Pancreas (tissue), 10 donors: Measurements from ENCODE around the gene RPA3. TPM values are rescaled to one million over a fixed set of nuclear protein-coding genes. Genes with fewer than 3 reads are reported as not detected.
A peak's percentile ranks its signal among the peaks of the same experiment; 100 is the strongest.

ENCODE experiments used
- ATAC-seq, 4 donors: fragments of 200-7000 bp; cut with Tn5 transposase; one replicate each; pipeline versions ENCODE4 v1.8.0 to v1.9.1; 2020; ENCODE audit warnings: mild to moderate bottlenecking in 4 of 4, moderate library complexity in 4 of 4
- DNase-seq, 6 donors: peaks; one replicate each; pipeline ENCODE4 v3.0.0-alpha.2; 2020
- FAIRE-seq: peaks from 2 replicates; lab custom pipeline; 2012; peaks lifted over from hg19 to GRCh38; lab: Jason Lieb, UNC
- H3K27ac ChIP-seq, 4 donors: fragments of 200-600 bp; sonication (generic); 1 replicate in 3 of 4; 2 replicates in 1 of 4; pipeline versions ENCODE4 v1.5.0 to v1.8.0; 2020
- H3K27me3 ChIP-seq, 4 donors: fragments of 200-600 bp; one replicate each; pipeline ENCODE4 v1.8.0; 2021
- H3K36me3 ChIP-seq, 3 donors: fragments of 200-600 bp; sonication (generic) in 1 of 3; one replicate each; pipeline versions ENCODE4 v1.5.0 to v1.8.0; 2020 to 2021
- H3K4me1 ChIP-seq, 3 donors: fragments of 200-600 bp; one replicate each; pipeline ENCODE4 v1.8.0; 2021
- H3K4me3 ChIP-seq, 4 donors: fragments of 200-600 bp; sonication (generic) in 2 of 4; one replicate each; pipeline versions ENCODE4 v1.5.0 to v1.8.0; 2020 to 2021
- H3K9me3 ChIP-seq, 4 donors: fragments of 200-600 bp; one replicate each; pipeline ENCODE4 v1.8.0; 2021
- WGBS, 2 donors: extraction: QIAGEN DNeasy Blood & Tissue Kit; methylation state at CpG; one replicate each; pipeline ENCODE4 v1.1.7; 2013; 5-methylcytosine and 5-hydroxymethylcytosine counted together
- intact Hi-C, 3 donors: fragments of 100-400 bp; cut with DNase I; formaldehyde crosslinking; loops; one replicate each; pipeline versions ENCODE4 v1.11.1 to v1.14.2; 2022
- polyA plus RNA-seq, 2 donors: library from polyadenylated mRNA; stranded (reverse); fragments of 200-250 nt; gene quantifications; one replicate each; pipeline ENCODE4 v1.2.3, GENCODE V29; 2013
- total RNA-seq, 6 donors: library from RNA; stranded (reverse); fragmentation: NEBNext Ultra II Directional in 4 of 6; extraction: Animal tissue kit (Norgen Biotek cat#: 25700) in 4 of 6; gene quantifications; one replicate each; pipeline versions ENCODE4 v1.2.1 to v1.2.4, GENCODE V29; 2021 to 2023
- TF ChIP-seq, protein P1 (sequence below), 4 donors: fragments of 200-600 bp; sonication (generic) in 3 of 4; IDR thresholded peaks; one replicate each; pipeline versions ENCODE4 v1.5.0 to v1.8.0; 2021; ENCODE audit warnings: antibody characterized with exemption in 4 of 4
- donor health status: healthy with polysubstance abuse.
- donor health status: DM: no; HTN: no; CAD: no; lungs with moderate emphysema.
- donor health status: DM: no; HTN: no; CAD: no.
- donor health status: control.
- donor health status: control.
- donor health status: Bipolar disorder and iron deficiency.
- donor health status: DM: yes; HTN: yes; CAD: no.
- donor health status: DM: no; HTN: no; CAD: no.
- donor health status: DM: no; HTN: no; CAD: no.
- donor health status: DM: yes; HTN: yes; CAD: no.

The RPA3 gene
- total and polyA plus RNA-seq, 8 donors = 5.2 to 16.0 (median 10.0) TPM

DNA sequence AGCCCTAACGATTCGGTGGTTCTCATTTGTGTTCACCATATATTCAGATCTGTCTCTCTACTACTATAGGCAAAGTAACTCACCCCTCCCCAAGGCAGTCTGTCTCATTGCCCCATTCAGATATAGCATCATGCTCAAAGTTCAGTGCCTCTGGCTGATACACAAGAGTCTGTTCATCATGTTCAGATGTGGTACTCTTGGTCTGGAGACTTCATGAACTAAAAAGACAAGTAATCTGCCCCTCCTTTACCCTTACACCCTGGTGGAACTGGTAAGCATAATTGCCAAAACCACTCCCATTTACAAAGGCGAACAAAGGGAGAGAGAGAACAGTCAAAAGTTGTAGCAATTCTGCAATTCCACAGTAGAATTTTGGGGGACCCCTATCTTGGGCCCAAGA lies 47.9 kb downstream of the RPA3 start:
- no peaks in the 10 kb centered on the region for H3K27me3 ChIP-seq
- no peak overlapping the region for H3K4me3 ChIP-seq
- no peak for ATAC-seq
- TF ChIP-seq, protein P1, sequence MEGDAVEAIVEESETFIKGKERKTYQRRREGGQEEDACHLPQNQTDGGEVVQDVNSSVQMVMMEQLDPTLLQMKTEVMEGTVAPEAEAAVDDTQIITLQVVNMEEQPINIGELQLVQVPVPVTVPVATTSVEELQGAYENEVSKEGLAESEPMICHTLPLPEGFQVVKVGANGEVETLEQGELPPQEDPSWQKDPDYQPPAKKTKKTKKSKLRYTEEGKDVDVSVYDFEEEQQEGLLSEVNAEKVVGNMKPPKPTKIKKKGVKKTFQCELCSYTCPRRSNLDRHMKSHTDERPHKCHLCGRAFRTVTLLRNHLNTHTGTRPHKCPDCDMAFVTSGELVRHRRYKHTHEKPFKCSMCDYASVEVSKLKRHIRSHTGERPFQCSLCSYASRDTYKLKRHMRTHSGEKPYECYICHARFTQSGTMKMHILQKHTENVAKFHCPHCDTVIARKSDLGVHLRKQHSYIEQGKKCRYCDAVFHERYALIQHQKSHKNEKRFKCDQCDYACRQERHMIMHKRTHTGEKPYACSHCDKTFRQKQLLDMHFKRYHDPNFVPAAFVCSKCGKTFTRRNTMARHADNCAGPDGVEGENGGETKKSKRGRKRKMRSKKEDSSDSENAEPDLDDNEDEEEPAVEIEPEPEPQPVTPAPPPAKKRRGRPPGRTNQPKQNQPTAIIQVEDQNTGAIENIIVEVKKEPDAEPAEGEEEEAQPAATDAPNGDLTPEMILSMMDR (IDR thresholded peaks at IDR 0.05) = no peak
- no peak for DNase-seq
- no peak for FAIRE-seq
- WGBS, 2 donors = 92 to 95% methylated on average over 3 of the region's 3 CpGs
- H3K4me1 ChIP-seq = peaks cover 0 to 7% (median 3%) of the 10 kb centered on the region in 3 donors
- no peaks in the 10 kb centered on the region for H3K36me3 ChIP-seq
- H3K27ac ChIP-seq = no peak overlapping the region
- intact Hi-C loops = no loop called here
- H3K9me3 ChIP-seq = no peaks in the 10 kb centered on the region

DNA sequence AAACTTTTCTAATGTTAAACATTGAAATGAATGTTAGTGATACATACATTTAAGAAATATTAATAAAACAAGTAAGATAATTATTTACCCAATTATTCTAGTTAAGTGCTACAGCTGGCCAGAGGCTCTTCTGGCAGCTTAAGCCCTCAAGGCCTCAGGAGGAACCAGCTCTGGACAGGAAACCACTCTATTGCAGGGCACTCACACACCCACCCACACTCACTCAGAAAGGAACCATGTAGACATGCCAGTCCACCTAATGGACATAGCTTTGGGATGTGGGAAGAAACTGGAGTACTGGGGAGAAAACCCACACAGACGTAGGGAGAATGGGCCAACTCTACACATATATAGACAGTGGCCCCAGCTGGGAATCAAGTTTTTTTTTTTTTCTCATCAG lies 49.7 kb downstream of the RPA3 start:
- Histone ChIP-seq H3K36me3 (no peaks in the 10 kb centered on the region), H3K4me3 (no peak overlapping the region), H3K4me1 (peaks cover 0 to 16% (median 3%) of the 10 kb centered on the region in 3 donors), H3K27me3 (no peaks in the 10 kb centered on the region), H3K27ac (no peak overlapping the region), H3K9me3 (no peaks in the 10 kb centered on the region)
- WGBS, 2 donors = 98 to 100% methylated on average over 1 of the region's 1 CpG
- TF ChIP-seq, protein P1 (IDR thresholded peaks at IDR 0.05) = no peak
- FAIRE-seq (no peak), DNase-seq (no peak), ATAC-seq (peak in 1 of 4 donors; percentile 28)
- intact Hi-C loops = no loop called here

DNA sequence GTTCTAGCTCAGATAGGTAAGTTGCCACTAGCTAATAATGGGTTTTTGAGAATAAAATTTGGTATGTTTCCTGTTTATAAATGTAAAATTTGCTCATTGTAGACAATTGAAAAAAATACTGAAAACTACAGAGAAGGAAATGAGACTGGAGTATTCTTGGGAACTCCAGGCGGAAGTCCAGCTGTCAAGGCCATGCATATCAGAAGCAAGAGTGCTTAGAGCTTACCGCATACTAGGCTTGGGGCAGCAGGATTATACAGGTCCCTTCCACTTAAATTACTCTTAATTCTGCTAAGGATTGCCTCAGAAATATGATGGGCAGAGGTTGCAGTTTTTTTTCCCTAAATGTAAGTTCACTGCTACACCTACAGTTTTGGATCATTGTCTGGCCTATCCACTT lies 51.2 kb downstream of the RPA3 start:
- FAIRE-seq (no peak), ATAC-seq (peak; percentile 92 to 96 (median 94)), DNase-seq (peak in 4 of 6 donors; percentile 52 to 69 (median 60))
- Histone ChIP-seq H3K27me3 (no peaks in the 10 kb centered on the region), H3K4me3 (no peak overlapping the region), H3K36me3 (no peaks in the 10 kb centered on the region), H3K4me1 (peaks cover 0 to 18% (median 3%) of the 10 kb centered on the region in 3 donors), H3K27ac (peak overlapping the region in 2 of 4 donors; percentile 33 to 72), H3K9me3 (no peaks in the 10 kb centered on the region)
- TF ChIP-seq, protein P1 (IDR thresholded peaks at IDR 0.05) = no peak
- WGBS, 2 donors = 28 to 44% methylated on average over 2 of the region's 2 CpGs
- intact Hi-C loops = no loop called here

DNA sequence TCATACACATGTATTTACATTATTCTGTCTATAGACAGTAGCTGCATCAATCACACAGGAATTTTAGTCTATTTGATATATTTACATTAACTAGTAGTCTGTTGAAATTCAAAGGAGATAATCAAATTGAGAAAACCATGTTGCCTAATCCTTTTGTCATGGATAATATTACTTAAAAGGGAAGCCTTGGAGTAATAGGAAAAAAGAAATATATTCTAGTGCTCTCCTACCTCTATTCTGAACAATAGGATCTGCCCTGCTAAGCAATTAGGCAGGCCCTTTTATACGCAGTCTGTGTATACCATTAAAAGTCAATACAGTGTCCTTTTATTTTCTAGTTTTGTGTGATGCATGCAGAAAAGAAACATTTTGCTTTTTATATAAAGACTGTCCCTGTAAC lies 53.4 kb downstream of the RPA3 start:
- no peak for ATAC-seq
- Histone ChIP-seq H3K36me3 (no peaks in the 10 kb centered on the region), H3K4me1 (peaks cover 0 to 18% (median 3%) of the 10 kb centered on the region in 3 donors), H3K4me3 (no peak overlapping the region), H3K9me3 (no peaks in the 10 kb centered on the region), H3K27me3 (no peaks in the 10 kb centered on the region), H3K27ac (no peak overlapping the region)
- FAIRE-seq = no peak
- no peak for DNase-seq
- intact Hi-C loops = no loop called here
- 86 to 94% methylated on average over 1 of the region's 1 CpG for WGBS, 2 donors
- TF ChIP-seq, protein P1 (IDR thresholded peaks at IDR 0.05) = no peak

DNA sequence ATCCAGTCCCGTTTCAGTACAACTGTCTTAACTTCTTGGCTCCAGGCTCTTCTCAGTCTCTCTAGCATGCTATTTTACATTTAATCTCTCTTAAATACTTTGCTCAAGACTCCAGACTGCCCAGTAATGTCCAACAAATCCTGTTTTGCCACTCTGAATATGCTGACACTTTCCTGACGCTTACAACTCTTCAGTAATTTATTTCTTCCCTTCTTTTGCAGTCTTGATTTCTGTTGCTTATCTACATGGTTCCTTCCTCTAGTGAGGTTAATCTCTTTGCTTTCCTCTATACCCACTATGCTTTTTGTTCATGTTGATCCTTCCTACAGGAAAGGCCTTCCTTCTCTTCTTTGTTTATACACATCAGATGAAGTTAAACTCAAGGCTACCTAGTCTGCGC lies 54.1 kb downstream of the RPA3 start:
- Histone ChIP-seq H3K9me3 (no peaks in the 10 kb centered on the region), H3K36me3 (no peaks in the 10 kb centered on the region), H3K4me3 (no peak overlapping the region), H3K4me1 (peaks cover 0 to 18% (median 3%) of the 10 kb centered on the region in 3 donors), H3K27me3 (no peaks in the 10 kb centered on the region), H3K27ac (no peak overlapping the region)
- 38 to 42% methylated on average over 3 of the region's 3 CpGs for WGBS, 2 donors
- FAIRE-seq (no peak), ATAC-seq (peak in 2 of 4 donors; percentile 17 to 24), DNase-seq (no peak)
- intact Hi-C loops = no loop called here
- TF ChIP-seq, protein P1 (IDR thresholded peaks at IDR 0.05) = no peak
